Islet of Langerhans (tissue), 1 donor: ENCODE results near the gene NTN4.
"Not testable (repeated sequence)": the region's sequence is repeated elsewhere in the genome, so short reads cannot be mapped to it uniquely, and the experiment has no call there.

ENCODE experiments used
- FAIRE-seq: peaks from one replicate; lab custom pipeline; 2011; peaks lifted over from hg19 to GRCh38; lab: Jason Lieb, UNC

NTN4 gene

GRCh38 chr12:95709152-95709551 lies 81.4 kb downstream of the NTN4 start:
- no peak for FAIRE-seq

DNA sequence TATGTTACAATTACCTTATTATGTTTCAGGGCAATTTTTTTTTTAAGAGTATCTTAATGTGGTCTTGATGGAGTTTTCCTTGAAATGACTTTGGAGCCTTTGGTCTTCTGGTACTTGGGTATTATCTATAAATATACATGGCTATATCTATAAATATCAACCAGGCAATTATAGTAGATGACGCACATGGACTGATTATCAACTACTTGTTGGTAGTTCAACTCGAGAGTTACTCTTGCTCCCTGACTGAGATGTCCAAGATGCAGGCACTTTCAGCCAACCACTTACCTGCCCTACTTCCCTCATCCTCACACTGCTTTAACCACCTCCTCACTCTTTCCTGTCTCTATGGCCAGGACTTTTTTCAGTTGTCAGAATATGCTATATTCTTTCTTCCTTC lies 85.4 kb downstream of the NTN4 start:
- no peak for FAIRE-seq

GRCh38 chr12:95703986-95704385 lies 86.6 kb downstream of the NTN4 start:
- FAIRE-seq: no peak

DNA sequence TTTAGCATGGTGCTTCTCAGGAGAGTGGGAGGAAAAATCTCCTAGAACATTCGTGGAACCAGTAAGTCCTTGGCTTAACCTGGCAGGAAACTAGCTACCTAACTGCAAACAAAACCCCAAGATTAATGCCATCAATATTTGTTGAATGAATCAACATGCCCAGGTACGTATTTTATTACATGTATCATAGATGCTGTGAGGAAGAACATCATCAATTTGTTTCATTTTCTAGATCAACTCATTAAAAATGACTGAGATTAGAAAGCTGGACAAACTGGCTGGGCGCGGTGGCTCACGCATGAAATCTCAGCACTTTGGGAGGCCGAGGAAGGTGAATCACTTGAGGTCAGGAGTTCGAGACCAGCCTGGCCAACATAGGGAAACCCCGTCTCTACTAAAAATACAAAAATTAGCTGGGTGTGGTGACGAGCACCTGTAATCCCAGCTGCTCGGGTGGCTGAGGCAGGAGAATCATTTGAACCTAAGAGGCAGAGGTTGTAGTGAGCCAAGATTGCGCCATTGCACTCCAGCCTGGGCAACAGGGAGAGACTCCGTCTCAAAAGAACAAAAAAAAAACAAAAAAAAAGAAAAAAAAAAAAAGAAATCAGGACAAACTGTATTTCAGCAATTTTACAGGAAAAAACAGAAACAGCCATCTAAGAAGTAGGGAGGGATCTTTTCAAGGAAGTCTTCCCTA lies 88.7 kb downstream of the NTN4 start:
- no peak for FAIRE-seq

DNA sequence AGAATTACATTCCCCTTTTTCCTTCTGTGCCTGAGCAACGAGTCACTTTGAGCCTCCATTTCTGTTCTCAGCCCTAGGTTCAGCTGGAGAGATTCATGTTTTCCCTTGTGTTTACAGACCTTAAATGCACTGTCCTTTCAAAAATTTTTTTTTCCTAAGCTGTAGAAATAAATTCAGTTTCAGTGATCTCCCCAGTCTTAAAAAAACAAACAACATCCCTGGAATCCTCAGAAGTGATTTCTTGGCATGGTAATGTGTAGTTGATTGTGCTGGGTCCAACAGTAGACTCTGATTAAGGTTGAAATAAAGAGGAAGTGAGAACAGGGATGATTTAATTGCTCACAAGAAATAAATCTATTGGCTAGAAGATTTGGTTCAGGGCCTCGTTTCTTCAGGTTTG lies 89.3 kb downstream of the NTN4 start:
- FAIRE-seq: no peak

DNA sequence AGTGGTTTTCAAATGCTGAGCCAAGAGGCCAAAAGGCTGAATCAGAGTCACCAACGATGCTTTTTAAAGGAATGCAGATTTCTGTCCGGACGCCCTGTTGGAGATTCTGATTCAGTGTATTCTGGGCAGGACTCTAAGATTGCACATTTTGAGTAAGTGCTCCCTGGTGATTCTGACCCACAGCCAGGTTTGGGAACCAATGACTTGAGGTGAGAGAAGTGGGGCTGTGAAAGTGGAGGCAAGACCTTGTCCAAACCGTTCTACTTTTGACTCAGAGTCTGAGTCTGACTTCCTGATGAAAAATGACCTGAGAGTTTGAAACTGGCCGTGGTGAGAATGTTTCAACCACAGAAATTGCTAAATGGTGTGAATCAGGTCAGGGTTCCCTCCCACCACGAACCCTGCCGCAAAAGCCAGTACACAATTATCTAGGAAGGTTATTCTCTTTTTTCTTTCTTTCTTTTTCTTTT lies 90.2 kb downstream of the NTN4 start:
- no peak for FAIRE-seq

DNA sequence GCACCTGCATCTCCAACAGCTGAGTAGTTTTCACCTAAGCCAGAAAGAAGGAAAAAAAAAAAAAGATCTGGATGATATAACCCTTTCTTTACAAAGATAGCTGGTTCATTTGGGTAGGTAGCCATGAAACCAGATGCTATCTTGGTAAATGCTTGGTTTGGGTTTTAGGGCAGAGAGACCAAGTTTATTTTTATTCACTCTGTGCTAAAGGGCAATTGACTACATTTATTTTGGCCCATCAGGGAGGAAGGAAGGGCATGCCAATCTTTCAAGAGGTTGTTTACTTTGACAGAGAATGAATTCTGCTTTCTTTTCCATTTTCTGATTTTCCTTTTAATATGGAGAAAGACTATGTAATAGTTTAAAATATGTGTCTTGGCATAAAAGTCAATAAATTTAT lies 91.0 kb downstream of the NTN4 start:
- no peak for FAIRE-seq

GRCh38 chr12:95694136-95694535 lies 96.4 kb downstream of the NTN4 start:
- no peak for FAIRE-seq

DNA sequence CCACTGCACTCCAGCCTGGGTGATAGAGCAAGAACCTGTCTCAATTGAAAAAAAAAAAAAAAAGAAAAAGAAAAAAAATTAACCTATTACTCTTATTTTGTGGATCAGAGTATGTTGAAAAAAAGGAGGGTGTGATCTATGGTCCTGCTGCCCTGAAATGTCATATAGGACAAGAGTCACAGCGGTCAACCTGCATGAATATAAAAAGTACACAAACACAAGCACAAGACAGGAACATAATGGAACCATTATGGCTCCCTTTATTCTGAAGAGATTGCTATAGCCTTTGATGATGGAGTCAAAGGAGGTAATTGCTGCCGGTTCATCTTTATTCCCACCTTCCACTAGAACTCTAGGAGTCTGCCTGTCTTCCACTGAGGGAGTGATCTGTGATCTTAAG lies 96.9 kb downstream of the NTN4 start:
- no peak for FAIRE-seq

DNA sequence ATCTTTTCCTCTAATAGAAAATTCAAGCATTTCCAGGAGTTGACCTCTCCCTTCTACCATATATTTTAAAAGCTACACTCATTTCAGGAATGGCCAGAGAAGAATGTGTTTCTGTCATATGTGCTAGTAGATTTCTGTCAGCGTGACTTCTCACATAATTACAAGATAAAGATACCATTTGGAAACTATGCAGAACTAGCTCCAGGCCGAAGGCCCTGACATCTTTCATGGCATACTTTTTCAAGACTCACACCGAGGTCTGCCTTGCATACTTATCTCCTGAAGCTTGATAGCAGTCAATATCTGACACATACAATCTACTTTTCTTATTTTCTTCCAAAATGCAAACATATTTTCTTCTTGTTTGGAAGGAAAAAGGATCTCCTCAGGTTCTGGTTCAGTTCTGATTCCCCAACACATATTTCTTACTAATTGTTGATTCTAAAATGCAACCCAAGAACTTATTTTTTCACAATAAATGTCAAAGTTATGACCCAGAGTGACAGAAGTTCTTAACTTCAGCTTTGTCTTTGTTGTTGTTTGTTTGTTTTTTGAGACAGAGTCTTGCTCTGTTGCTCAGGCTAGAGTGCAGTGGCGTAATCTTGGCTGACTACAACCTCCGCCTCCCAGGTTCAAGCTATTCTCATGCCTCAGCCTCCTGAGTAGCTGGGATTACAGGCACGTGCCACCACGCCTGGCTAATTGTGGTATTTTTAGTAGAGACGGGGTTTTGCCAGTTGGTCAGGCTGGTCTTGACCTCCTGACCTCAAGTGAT lies 99.5 kb downstream of the NTN4 start:
- no peak for FAIRE-seq

DNA sequence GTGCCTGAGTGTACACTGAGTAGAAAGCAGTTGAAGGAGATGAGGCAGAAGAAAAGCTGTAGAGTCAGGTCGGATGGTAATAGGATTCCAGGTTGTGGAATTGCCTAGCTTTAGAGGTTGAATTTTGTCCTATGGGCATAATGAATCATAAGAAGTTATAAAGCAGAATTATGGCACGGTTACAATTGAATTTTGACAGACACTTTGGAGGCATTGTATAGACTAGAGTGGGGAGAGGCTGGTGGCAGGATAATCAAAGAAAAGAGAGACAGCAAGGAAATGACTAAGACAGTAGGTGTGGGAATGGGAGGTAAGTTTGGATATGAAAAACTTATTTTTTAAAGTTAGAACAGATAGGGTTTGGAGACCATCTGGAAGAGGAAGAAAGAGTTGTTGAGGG lies 102.6 kb downstream of the NTN4 start:
- FAIRE-seq: no peak

GRCh38 chr12:95683418-95683817 lies 107.1 kb downstream of the NTN4 start:
- FAIRE-seq: no peak

GRCh38 chr12:95681210-95681765 lies 109.3 kb downstream of the NTN4 start:
- FAIRE-seq: no peak

DNA sequence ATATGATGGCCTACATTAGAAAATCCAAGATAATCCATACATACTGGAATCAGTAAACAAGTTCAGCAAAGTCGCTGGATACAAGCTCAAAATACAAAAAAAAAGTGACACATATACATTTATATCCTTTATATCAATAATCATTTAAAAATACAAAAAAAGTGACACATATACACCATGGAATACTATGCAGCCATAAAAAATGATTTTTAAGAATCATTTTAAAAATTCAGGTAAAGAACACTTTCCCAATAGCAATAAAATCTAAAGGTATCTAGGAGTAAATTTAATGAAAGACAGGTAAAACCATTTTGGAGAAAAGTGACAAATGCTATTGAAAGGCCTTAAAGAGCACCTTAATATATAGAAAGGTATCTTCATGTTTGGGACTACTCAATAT lies 111.9 kb downstream of the NTN4 start:
- FAIRE-seq: no peak

- FAIRE-seq: not testable (repeated sequence)
Observed at GRCh38 chr12:95677782-95678181, 112.8 kb downstream of the NTN4 start.

DNA sequence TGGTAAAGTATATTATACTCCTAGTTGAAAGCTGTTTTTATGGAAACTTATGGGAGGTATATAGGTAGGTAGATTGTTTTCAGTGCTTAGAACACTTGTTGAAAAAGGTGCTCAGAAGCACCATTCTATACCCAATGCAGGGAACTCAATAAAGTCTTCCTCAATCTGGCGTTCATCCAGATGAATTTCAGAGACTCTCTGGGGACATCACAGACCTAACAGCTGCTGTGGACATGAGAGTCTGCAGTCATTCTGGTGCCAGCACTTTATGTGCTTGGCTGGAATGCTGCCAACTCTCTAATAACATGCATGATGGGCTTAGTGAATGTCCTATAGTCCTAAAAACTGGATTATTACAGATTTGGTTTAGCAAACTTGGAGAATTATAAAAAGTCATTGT lies 115.9 kb downstream of the NTN4 start:
- peak; percentile 65 for FAIRE-seq

- FAIRE-seq: no peak
Observed at GRCh38 chr12:95674163-95674562, 116.4 kb downstream of the NTN4 start.

GRCh38 chr12:95673576-95673975 lies 117.0 kb downstream of the NTN4 start:
- no peak for FAIRE-seq

GRCh38 chr12:95672166-95672565 lies 118.4 kb downstream of the NTN4 start:
- FAIRE-seq: no peak

DNA sequence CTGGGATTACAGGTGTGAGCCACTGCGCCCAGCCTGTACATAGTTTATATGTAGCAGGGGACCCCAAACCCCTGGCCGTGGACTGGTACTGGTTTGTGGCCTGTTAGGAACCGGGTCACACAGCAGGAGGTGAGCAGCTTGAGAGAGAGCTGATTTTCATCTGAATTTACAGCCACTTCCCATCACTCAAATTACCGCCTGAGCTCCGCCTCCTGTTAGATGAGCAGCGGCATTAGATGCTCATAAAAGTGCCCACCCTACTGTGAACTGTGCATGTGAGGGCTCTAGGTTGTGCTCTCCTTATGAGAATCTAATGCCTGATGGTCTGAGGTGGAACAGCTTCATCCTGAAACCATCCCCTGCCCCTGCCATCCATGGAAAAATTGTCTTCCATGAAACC lies 119.3 kb downstream of the NTN4 start:
- FAIRE-seq: no peak

DNA sequence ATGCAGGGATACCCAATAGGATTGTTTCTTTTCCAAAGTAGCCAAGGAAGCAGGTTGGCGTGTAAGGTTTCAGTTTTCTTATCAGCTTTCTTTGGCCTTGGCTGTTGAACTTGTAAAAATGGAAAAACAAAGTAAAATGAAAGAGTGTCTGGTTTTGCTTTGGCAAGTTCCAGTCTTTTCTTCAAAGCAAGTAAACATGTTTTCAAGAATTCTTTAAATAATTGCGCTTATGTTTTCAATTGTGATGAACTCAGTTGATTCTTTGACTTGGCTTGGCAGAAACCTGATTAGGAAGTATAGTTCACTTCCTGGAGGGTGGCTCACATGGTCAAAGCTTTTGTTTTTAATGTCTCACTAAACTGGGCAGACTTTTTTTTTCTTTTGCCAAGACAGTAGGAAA lies 127.0 kb downstream of the NTN4 start:
- no peak for FAIRE-seq

DNA sequence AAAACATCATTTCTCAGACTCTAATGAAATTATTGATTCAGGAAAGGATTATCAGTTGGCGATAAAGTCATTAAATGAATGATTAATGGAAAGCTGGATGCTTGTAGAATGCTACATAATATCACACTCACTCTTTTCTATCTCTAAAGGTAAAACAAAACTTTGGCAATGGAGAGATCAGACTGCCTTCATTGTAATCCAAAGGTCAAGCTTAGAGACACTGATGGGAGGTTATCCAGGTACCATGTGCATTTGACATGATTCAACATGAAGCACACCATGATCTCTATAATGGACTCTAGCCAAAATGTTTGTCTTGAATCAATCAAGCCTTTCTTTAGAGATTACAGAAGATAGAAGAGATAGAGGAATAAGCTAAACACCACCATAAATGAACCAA lies 129.2 kb downstream of the NTN4 start:
- no peak for FAIRE-seq

DNA sequence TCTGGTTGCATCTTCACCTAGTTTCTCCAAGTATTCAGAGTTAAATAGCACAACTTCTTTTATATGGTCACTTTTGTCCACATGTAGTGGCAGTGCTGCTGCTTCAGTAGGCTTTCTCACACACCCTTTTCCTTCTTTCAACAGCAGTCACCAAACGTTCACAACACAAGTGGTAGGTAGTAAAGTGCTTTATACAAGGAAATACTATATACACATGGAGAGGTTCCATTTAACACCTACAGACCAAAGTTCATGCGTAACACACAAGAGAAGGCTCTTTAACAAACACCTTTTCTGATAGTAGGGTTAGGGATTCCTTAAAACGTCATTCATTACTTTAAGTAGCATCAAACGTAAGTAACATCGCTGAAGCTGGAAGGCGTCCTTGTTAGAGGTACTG lies 132.2 kb downstream of the NTN4 start:
- no peak for FAIRE-seq

DNA sequence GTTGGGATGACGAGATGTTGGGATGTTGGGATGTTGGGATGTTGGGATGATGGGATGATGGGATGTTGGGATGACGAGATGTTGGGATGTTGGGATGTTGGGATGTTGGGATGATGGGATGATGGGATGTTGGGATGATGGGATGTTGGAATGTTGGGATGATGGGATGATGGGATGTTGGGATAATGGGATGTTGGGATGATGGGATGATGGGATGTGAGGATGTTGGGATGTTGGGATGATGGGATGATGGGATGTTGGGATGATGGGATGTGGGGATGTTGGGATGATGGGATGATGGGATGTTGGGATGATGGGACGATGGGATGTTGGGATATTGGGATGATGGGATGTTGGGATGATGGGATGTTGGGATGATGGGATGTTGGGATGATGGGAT lies 135.9 kb downstream of the NTN4 start:
- not testable (repeated sequence) for FAIRE-seq
